Ishikawa (cell line): Measurements from ENCODE around the gene EHHADH.

Source experiments
- CEBPB ChIP-seq: IDR thresholded peaks from 2 replicates; pipeline ENCODE4 v1.6.1; 2012
- CREB1 ChIP-seq: IDR thresholded peaks from 2 replicates; pipeline ENCODE4 v1.6.1; 2012; ENCODE audit warnings: low read depth
- EGR1 ChIP-seq: IDR thresholded peaks from 2 replicates; pipeline ENCODE4 v1.6.1; 2012
- EP300 ChIP-seq: IDR thresholded peaks from 2 replicates; pipeline ENCODE4 v1.6.1; 2012; ENCODE audit warnings: borderline replicate concordance
- FOXM1 ChIP-seq: IDR thresholded peaks from 2 replicates; pipeline ENCODE4 v1.6.1; 2012; ENCODE audit warnings: low read depth, borderline replicate concordance
- NFIC ChIP-seq: IDR thresholded peaks from 2 replicates; pipeline ENCODE4 v1.6.1; 2012
- RAD21 ChIP-seq: IDR thresholded peaks from 2 replicates; pipeline ENCODE4 v1.6.1; 2012; ENCODE audit warnings: low read depth
- TAF1 ChIP-seq: IDR thresholded peaks from 2 replicates; pipeline ENCODE4 v1.6.1; 2012; ENCODE audit warnings: low read depth, mild to moderate bottlenecking
- TCF12 ChIP-seq: IDR thresholded peaks from 2 replicates; pipeline ENCODE4 v1.6.1; 2012; ENCODE audit warnings: low read depth
- TEAD4 ChIP-seq: IDR thresholded peaks from 2 replicates; pipeline ENCODE4 v1.6.1; 2012
- YY1 ChIP-seq: IDR thresholded peaks from 2 replicates; pipeline ENCODE4 v1.6.1; 2012; ENCODE audit warnings: low read depth
- ZBTB7A ChIP-seq: IDR thresholded peaks from 2 replicates; pipeline ENCODE4 v1.6.1; 2012; ENCODE audit warnings: low read depth
- TF ChIP-seq, protein P1 (sequence below): IDR thresholded peaks from 2 replicates; pipeline ENCODE4 v1.6.1; 2012
- TF ChIP-seq, protein P2 (sequence below): IDR thresholded peaks from 2 replicates; pipeline ENCODE4 v1.6.1; 2012
- TF ChIP-seq, protein P3 (sequence below): IDR thresholded peaks from 2 replicates; pipeline ENCODE4 v1.6.1; 2012; ENCODE audit warnings: low read depth, mild to moderate bottlenecking

EHHADH gene

DNA sequence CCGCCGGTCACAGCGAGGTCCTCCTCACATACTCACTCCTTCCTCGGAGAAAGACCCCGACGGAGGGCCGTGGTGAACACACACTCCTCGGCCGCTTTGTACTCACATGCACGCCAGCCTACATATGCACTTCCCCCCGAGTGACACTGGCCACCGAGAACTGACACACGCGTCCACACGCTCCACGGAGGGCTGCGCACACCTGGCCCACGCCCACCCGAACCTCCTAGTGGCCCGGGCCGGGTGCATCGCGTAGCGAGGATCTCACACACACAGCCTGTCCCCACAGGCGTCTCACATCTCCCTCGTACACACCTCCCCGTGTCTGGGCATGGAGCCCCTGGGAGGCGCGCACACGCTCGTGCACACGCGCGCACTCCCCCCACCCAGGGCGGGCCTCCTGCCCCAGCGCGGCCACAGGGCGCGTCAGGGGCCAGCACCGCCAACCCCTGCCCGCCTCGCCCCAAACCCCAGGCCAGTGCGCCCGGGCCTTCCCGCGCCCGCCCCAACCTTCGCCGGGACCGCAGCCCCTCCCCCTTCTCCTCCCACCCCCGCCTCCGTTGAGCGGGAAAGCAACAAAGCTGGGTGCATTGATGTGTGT, 100.6 kb downstream of the EHHADH start:
- TF ChIP-seq ZBTB7A (no peak), NFIC (no peak), EGR1 (no peak; the same call in 1 of the 2 replicates), YY1 (no peak), TCF12 (no peak), RAD21 (no peak), CREB1 (no peak), TAF1 (no peak), TEAD4 (no peak), FOXM1 (no peak)
- TF ChIP-seq, protein P1, sequence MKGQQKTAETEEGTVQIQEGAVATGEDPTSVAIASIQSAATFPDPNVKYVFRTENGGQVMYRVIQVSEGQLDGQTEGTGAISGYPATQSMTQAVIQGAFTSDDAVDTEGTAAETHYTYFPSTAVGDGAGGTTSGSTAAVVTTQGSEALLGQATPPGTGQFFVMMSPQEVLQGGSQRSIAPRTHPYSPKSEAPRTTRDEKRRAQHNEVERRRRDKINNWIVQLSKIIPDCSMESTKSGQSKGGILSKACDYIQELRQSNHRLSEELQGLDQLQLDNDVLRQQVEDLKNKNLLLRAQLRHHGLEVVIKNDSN: no peak

- TF ChIP-seq, protein P2, sequence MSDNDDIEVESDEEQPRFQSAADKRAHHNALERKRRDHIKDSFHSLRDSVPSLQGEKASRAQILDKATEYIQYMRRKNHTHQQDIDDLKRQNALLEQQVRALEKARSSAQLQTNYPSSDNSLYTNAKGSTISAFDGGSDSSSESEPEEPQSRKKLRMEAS: peak; percentile 82
- no peak for TF ChIP-seq CEBPB
These were observed 101.3 kb downstream of the EHHADH start, which contains the start of gene C3orf70 for GRCh38 chr3:185152410-185153170. C3orf70 (minus strand) TSS chr3:185153060; CDS start chr3:185152823, 237 bp downstream.

DNA sequence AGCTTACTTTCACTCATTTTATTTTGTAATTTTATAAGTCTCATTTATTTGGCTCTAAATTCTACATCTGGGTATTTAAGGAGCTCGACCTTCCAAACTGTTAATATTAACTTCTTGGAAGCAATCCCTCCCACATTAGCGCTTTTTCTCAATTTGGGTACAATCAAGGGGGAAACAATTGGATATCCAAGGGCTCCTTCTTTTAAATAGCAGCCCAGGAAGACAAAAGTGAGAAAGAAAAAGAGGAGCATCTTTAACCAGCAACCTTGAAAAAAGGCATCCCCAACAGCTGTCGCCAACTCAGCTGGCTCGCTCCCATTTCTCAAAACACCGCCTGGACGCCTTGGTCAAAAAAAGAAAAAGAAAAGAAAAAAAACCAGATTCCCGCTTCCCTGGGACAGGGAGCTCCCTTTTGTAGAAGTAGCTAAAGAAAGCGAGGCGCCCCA, 101.9 kb downstream of the EHHADH start:
- TF ChIP-seq, protein P2: no peak
- TF ChIP-seq FOXM1 (no peak), TCF12 (0 out of 2 replicates have a peak, but pooled peaks have one; percentile 15)

GRCh38 chr3:185151101-185151963, 102.5 kb downstream of the EHHADH start:
- TF ChIP-seq, protein P1: no peak
- TF ChIP-seq TCF12 (no peak), EP300 (no peak), TEAD4 (no peak)

DNA sequence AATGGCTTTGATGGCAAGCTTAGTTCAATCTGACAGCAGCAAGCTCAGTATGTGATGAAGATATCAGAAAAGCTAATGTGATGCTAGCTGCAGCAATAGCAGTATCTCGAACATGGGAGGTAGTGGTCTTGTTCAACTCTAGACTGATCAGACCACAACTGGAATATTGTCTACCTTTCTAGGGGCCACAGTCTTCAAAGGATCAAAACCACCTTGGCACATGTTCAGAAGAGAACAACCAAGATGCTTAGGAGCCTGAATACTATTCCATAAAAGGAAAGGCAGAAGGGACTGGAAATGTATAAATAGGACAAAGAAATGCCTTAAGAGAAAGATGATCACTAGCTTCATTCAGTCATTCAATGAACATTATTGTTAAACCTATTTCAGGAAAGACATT, 103.3 kb downstream of the EHHADH start:
- TF ChIP-seq NFIC: no peak
- no peak for TF ChIP-seq CEBPB
- no peak for TF ChIP-seq CREB1
- TF ChIP-seq, protein P2: no peak
- TF ChIP-seq TEAD4: no peak
- TF ChIP-seq, protein P3, sequence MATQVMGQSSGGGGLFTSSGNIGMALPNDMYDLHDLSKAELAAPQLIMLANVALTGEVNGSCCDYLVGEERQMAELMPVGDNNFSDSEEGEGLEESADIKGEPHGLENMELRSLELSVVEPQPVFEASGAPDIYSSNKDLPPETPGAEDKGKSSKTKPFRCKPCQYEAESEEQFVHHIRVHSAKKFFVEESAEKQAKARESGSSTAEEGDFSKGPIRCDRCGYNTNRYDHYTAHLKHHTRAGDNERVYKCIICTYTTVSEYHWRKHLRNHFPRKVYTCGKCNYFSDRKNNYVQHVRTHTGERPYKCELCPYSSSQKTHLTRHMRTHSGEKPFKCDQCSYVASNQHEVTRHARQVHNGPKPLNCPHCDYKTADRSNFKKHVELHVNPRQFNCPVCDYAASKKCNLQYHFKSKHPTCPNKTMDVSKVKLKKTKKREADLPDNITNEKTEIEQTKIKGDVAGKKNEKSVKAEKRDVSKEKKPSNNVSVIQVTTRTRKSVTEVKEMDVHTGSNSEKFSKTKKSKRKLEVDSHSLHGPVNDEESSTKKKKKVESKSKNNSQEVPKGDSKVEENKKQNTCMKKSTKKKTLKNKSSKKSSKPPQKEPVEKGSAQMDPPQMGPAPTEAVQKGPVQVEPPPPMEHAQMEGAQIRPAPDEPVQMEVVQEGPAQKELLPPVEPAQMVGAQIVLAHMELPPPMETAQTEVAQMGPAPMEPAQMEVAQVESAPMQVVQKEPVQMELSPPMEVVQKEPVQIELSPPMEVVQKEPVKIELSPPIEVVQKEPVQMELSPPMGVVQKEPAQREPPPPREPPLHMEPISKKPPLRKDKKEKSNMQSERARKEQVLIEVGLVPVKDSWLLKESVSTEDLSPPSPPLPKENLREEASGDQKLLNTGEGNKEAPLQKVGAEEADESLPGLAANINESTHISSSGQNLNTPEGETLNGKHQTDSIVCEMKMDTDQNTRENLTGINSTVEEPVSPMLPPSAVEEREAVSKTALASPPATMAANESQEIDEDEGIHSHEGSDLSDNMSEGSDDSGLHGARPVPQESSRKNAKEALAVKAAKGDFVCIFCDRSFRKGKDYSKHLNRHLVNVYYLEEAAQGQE: no peak
- TF ChIP-seq, protein P1: no peak

GRCh38 chr3:185149591-185149990, 104.3 kb downstream of the EHHADH start:
- TF ChIP-seq TAF1 (no peak), CREB1 (no peak)

DNA sequence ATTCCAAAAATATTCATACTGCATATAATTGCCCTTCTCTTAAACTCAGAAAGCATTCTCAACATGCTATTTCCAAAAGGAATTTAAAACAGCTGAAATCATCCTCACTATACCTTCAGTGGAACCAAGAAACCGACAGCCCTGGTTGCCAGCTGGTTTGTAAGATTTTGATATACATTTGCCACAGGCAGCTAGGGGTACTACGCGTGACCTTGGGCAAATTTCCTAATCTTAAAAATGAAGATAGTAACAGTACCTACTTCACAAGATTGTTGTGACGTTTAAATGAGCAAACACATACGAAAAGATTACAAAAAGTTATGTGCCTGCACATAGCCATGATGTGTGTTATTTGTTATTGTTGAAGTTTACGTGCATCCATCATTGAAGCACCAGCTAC, 108.3 kb downstream of the EHHADH start:
- TF ChIP-seq YY1: no peak

DNA sequence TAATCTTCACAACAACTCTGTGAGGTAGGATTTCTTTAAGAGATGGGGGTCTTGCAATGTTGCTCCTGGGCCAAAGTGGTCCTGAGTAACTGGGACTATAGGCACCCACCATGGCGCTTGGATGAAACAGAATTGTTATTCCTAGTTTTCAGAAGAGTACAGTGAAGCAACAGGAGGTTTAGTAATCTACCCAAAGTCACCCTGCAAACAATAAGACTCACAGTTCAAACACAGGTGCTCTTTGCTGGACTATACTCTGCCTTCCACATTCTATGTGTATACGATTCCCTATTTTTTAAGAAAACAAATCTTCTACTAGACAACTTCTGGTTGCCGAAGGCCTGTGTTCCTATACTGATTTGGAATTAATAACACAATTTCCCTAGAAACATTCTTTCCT, 109.1 kb downstream of the EHHADH start:
- TF ChIP-seq CEBPB: no peak
- TF ChIP-seq, protein P3: no peak
- no peak for TF ChIP-seq NFIC
- TF ChIP-seq FOXM1: no peak
- no peak for TF ChIP-seq CREB1
- no peak for TF ChIP-seq RAD21
- TF ChIP-seq, protein P1: no peak
